ENCODE results near the gene ENPP6. TPM values are rescaled to one million over a fixed set of nuclear protein-coding genes. Genes with fewer than 3 reads are reported as not detected.

The ENPP6 gene
- total RNA-seq, 1 experiment from 2014 or later: not detected

DNA sequence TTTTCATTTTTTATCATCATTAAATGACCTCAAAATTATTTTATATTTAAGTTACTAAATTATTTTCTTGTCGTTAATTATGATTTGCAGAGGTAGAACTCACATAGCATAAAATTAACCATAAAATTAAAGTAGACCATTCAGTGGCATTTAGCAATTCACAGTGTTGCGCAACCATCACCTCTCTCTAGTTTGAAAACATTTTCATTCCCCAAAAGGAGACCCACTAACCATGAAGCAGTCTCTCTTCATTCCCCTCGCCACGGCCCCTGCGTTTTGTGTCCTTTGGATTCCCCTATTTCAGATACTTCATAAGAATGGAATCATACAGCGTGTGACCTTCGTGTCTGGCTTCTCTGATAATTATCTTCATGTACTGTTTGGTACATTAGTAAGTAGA lies 154.9 kb downstream of the ENPP6 start:
- intact Hi-C loops (cut with micrococcal nuclease; ENCODE audit: unreplicated experiment): no loop called here
- no peaks in the 10 kb centered on the region for H3K36me3 ChIP-seq (ENCODE audit: control insufficient read depth, insufficient read depth, low read length)
- H3K9me3 Mint-ChIP-seq (ENCODE audit: unreplicated experiment): no peaks in the 10 kb centered on the region
- POLR2A ChIA-PET: no interaction called here
- H3K4me3 ChIP-seq (ENCODE audit: low read depth, low read length): no peak overlapping the region
- CTCF ChIA-PET: no interaction called here
- TF ChIP-seq CTCF (IDR thresholded peaks at IDR 0.05; ENCODE audit: insufficient read depth in 1 of 2, low read depth in 1 of 2, low read length in 1 of 2, severe bottlenecking in 1 of 2, unreplicated experiment in 1 of 2): no peak
- no peak overlapping the region for H3K4me3 Mint-ChIP-seq (ENCODE audit: unreplicated experiment)
- H3K4me1 ChIP-seq: peaks cover 6% of the 10 kb centered on the region; the same call in 1 of the 2 replicates
- no peaks in the 10 kb centered on the region for H3K36me3 Mint-ChIP-seq (ENCODE audit: insufficient read depth, unreplicated experiment)
- H3K4me1 Mint-ChIP-seq (ENCODE audit: low read depth, unreplicated experiment): peaks cover 7% of the 10 kb centered on the region
- no peaks in the 10 kb centered on the region for H3K27me3 Mint-ChIP-seq (ENCODE audit: insufficient read depth, unreplicated experiment)
- no peaks in the 10 kb centered on the region for H3K9me3 ChIP-seq
- no peaks in the 10 kb centered on the region for H3K27me3 ChIP-seq (replicated peaks; ENCODE audit: control insufficient read depth, insufficient read depth, low read length)
- H3K27ac Mint-ChIP-seq (ENCODE audit: unreplicated experiment): no peak overlapping the region
- BruUV-seq (replicated peaks): no TSS peak
- DNase-seq: no peak

GRCh38 chr4:184061582-184061981 lies 156.1 kb downstream of the ENPP6 start:
- H3K27me3 Mint-ChIP-seq (ENCODE audit: insufficient read depth, unreplicated experiment): no peaks in the 10 kb centered on the region
- CTCF ChIA-PET: no interaction called here
- no peaks in the 10 kb centered on the region for H3K9me3 Mint-ChIP-seq (ENCODE audit: unreplicated experiment)

DNA sequence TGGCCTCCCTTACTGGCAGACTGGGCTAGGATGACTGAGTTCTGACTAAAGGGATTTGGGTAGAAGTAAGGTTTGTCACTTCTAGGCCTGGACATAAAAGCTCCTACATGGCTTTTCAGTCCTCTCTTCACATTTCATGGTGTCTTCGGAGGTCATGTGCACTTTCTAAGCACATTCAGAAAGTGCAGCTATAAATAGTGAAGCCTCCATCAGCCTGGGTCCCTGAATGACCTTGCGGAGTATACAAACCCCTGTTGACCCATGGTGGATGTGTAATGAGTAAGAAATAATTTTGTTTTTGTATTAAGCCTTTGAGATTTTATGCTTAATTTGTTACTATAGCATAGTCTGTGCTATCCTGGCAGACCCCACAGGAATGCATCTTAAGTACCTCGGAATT lies 158.6 kb downstream of the ENPP6 start:
- intact Hi-C loops (cut with micrococcal nuclease; ENCODE audit: unreplicated experiment): no loop called here
- CTCF ChIA-PET: no interaction called here

More at GRCh38 chr4:184061582-184061981, 156.1 kb downstream of the ENPP6 start:
- H3K4me3 ChIP-seq (ENCODE audit: low read depth, low read length): no peak overlapping the region
- BruUV-seq (replicated peaks): no TSS peak
- POLR2A ChIA-PET: no interaction called here
- no peaks in the 10 kb centered on the region for H3K9me3 ChIP-seq
- peaks cover 6% of the 10 kb centered on the region; the same call in 1 of the 2 replicates for H3K4me1 ChIP-seq
- no peaks in the 10 kb centered on the region for H3K27me3 ChIP-seq (replicated peaks; ENCODE audit: control insufficient read depth, insufficient read depth, low read length)
- peaks cover 7% of the 10 kb centered on the region for H3K4me1 Mint-ChIP-seq (ENCODE audit: low read depth, unreplicated experiment)
- H3K36me3 Mint-ChIP-seq (ENCODE audit: insufficient read depth, unreplicated experiment): no peaks in the 10 kb centered on the region
- no peak overlapping the region for H3K4me3 Mint-ChIP-seq (ENCODE audit: unreplicated experiment)
- no peak for TF ChIP-seq CTCF (IDR thresholded peaks at IDR 0.05; ENCODE audit: insufficient read depth in 1 of 2, low read depth in 1 of 2, low read length in 1 of 2, severe bottlenecking in 1 of 2, unreplicated experiment in 1 of 2)
- intact Hi-C loops (cut with micrococcal nuclease; ENCODE audit: unreplicated experiment): no loop called here
- H3K36me3 ChIP-seq (ENCODE audit: control insufficient read depth, insufficient read depth, low read length): no peaks in the 10 kb centered on the region
- DNase-seq: no peak
- no peak overlapping the region for H3K27ac Mint-ChIP-seq (ENCODE audit: unreplicated experiment)

More for the DNA sequence above, 158.6 kb downstream of the ENPP6 start:
- TF ChIP-seq CTCF (IDR thresholded peaks at IDR 0.05; ENCODE audit: insufficient read depth in 1 of 2, low read depth in 1 of 2, low read length in 1 of 2, severe bottlenecking in 1 of 2, unreplicated experiment in 1 of 2): no peak
- H3K4me3 ChIP-seq (ENCODE audit: low read depth, low read length): no peak overlapping the region
- H3K27me3 ChIP-seq (replicated peaks; ENCODE audit: control insufficient read depth, insufficient read depth, low read length): no peaks in the 10 kb centered on the region
- H3K4me1 ChIP-seq: no peaks in the 10 kb centered on the region
- POLR2A ChIA-PET: no interaction called here
- H3K9me3 ChIP-seq: no peaks in the 10 kb centered on the region
- Mint-ChIP-seq H3K36me3 (ENCODE audit: insufficient read depth, unreplicated experiment) (no peaks in the 10 kb centered on the region), H3K27me3 (ENCODE audit: insufficient read depth, unreplicated experiment) (no peaks in the 10 kb centered on the region), H3K4me3 (ENCODE audit: unreplicated experiment) (no peak overlapping the region), H3K4me1 (ENCODE audit: low read depth, unreplicated experiment) (no peaks in the 10 kb centered on the region), H3K27ac (ENCODE audit: unreplicated experiment) (no peak overlapping the region), H3K9me3 (ENCODE audit: unreplicated experiment) (no peaks in the 10 kb centered on the region)
- DNase-seq: no peak
- BruUV-seq (replicated peaks): no TSS peak
- H3K36me3 ChIP-seq (ENCODE audit: control insufficient read depth, insufficient read depth, low read length): no peaks in the 10 kb centered on the region
